Erythroblast (primary cell): ENCODE results near the gene ANTXR2.

Experiments used
- GATA1 ChIP-seq: IDR thresholded peaks from 2 replicates; pipeline ENCODE4 v1.6.1; 2011; ENCODE audit warnings: low read depth, mild to moderate bottlenecking, control low read depth, low read length, moderate library complexity
- POLR2A ChIP-seq: IDR thresholded peaks from 2 replicates; pipeline ENCODE4 v1.6.1; 2011; ENCODE audit warnings: mild to moderate bottlenecking, low read length

DNA sequence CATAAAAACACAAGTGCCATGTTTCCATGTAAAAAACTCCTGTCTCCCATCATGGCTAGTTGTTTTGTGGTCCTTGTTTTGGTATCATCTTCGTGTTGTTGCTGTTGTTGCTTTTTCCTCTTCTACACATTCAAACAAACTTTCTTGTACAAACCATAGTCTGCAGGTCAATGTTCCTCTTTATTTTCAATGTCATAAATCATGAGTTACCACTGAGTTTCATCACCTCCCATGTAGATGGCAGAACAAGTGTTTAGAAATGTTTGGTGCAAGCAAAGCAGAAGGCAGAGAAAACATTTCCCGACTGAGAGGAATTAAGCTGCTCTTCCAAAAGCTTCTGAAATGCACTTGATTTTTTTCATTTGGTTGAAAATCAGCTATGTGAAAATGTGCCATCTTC lies 166.0 kb downstream of the ANTXR2 start:
- TF ChIP-seq POLR2A (no peak), GATA1 (no peak)
